ENCODE measurements around the gene ATG4B.

The ATG4B gene

GRCh38 chr2:241668354-241668753 lies 30.9 kb downstream of the ATG4B start:
- no peak for DNase-seq

GRCh38 chr2:241668839-241669238 lies 31.3 kb downstream of the ATG4B start:
- no peak for DNase-seq

- no peak for DNase-seq
These were observed 33.0 kb downstream of the ATG4B start for GRCh38 chr2:241670333-241671110.

- DNase-seq, result no peak
These were observed 34.2 kb downstream of the ATG4B start for GRCh38 chr2:241671457-241672240.

GRCh38 chr2:241672243-241673188 lies 35.0 kb downstream of the ATG4B start:
- no peak for DNase-seq

GRCh38 chr2:241673189-241673663 lies 35.7 kb downstream of the ATG4B start:
- DNase-seq, result no peak

GRCh38 chr2:241673797-241674725 lies 36.6 kb downstream of the ATG4B start:
- DNase-seq, result peak; percentile 8

- no peak for DNase-seq
These were observed 38.4 kb downstream of the ATG4B start for GRCh38 chr2:241675885-241676284.

- DNase-seq, result no peak
These were observed 39.2 kb downstream of the ATG4B start for GRCh38 chr2:241676665-241677064.

GRCh38 chr2:241677392-241677791 lies 39.9 kb downstream of the ATG4B start:
- DNase-seq, result no peak

GRCh38 chr2:241678307-241678706 lies 40.8 kb downstream of the ATG4B start:
- DNase-seq, result no peak

- no peak for DNase-seq
These were observed 41.5 kb downstream of the ATG4B start for GRCh38 chr2:241678784-241679540.

GRCh38 chr2:241680044-241680443 lies 42.6 kb downstream of the ATG4B start:
- DNase-seq, result no peak

GRCh38 chr2:241680827-241681599 lies 43.5 kb downstream of the ATG4B start:
- peak; percentile 77 for DNase-seq

GRCh38 chr2:241686324-241686649 lies 48.8 kb downstream of the ATG4B start:
- DNase-seq, result no peak

GRCh38 chr2:241686650-241687425 lies 49.3 kb downstream of the ATG4B start, which contains the start of gene DTYMK:
Gene DTYMK (minus strand): TSS chr2:241686815. CDS start chr2:241686783, 32 bp downstream.
- DNase-seq, result peak; percentile 97

- no peak for DNase-seq
These were observed 51.8 kb downstream of the ATG4B start for GRCh38 chr2:241689306-241689705.

GRCh38 chr2:241690202-241690717 lies 52.8 kb downstream of the ATG4B start:
- no peak for DNase-seq

- peak; percentile 75 for DNase-seq
These were observed 55.0 kb downstream of the ATG4B start for GRCh38 chr2:241692448-241692847.

Measured in fibroblast of skin of scalp (primary cell).